ENCODE data around the gene ADARB1. TPM values are rescaled to one million over a fixed set of nuclear protein-coding genes. Genes with fewer than 3 reads are reported as not detected.

Gene ADARB1
- total RNA-seq, 2 donors from 2014 or later = 8.7 to 9.3 TPM

- Histone ChIP-seq H3K27ac (no peak overlapping the region), H3K36me3 (no peaks in the 10 kb centered on the region)
- peak; percentile 35 for DNase-seq
Observed at GRCh38 chr21:45262616-45263015, 188.2 kb downstream of the ADARB1 start.

GRCh38 chr21:45263534-45263933 is 189.2 kb downstream of the ADARB1 start:
- Histone ChIP-seq H3K27ac (no peak overlapping the region), H3K4me3 (no peak overlapping the region), H3K9me3 (no peaks in the 10 kb centered on the region), H3K27me3 (peaks cover 2% of the 10 kb centered on the region), H3K36me3 (no peaks in the 10 kb centered on the region), H3K4me1 (no peaks in the 10 kb centered on the region), H3K9ac (ENCODE audit: low read depth in 2 of 2, low read length in 2 of 2) (no peak overlapping the region)
- no peak for TF ChIP-seq CTCF (IDR thresholded peaks at IDR 0.05)
- DNase-seq = peak; percentile 12
- intact Hi-C loops (cut with DNase I) = no loop called here

More at GRCh38 chr21:45262616-45263015, 188.2 kb downstream of the ADARB1 start:
- no peak for TF ChIP-seq CTCF (IDR thresholded peaks at IDR 0.05)
- no peak overlapping the region for H3K4me3 ChIP-seq
- no peaks in the 10 kb centered on the region for H3K4me1 ChIP-seq
- H3K9ac ChIP-seq (ENCODE audit: low read depth in 2 of 2, low read length in 2 of 2) = peak overlapping the region in 1 of 2 donors; percentile 5
- H3K9me3 ChIP-seq = no peaks in the 10 kb centered on the region
- H3K27me3 ChIP-seq = peaks cover 7% of the 10 kb centered on the region
- intact Hi-C loops (cut with DNase I) = no loop called here

GRCh38 chr21:45264146-45264911 is 189.9 kb downstream of the ADARB1 start:
- no peaks in the 10 kb centered on the region for H3K36me3 ChIP-seq
- peak; percentile 9 for DNase-seq

GRCh38 chr21:45264912-45265515 is 190.6 kb downstream of the ADARB1 start:
- Histone ChIP-seq H3K4me1 (no peaks in the 10 kb centered on the region), H3K36me3 (peaks cover 4% of the 10 kb centered on the region), H3K27ac (no peak overlapping the region), H3K9me3 (no peaks in the 10 kb centered on the region), H3K27me3 (no peaks in the 10 kb centered on the region), H3K4me3 (no peak overlapping the region), H3K9ac (ENCODE audit: low read depth in 2 of 2, low read length in 2 of 2) (no peak overlapping the region)
- no peak for TF ChIP-seq CTCF (IDR thresholded peaks at IDR 0.05)
- intact Hi-C loops (cut with DNase I) = no loop called here
- peak; percentile 14 for DNase-seq

More at GRCh38 chr21:45264146-45264911, 189.9 kb downstream of the ADARB1 start:
- no peaks in the 10 kb centered on the region for H3K4me1 ChIP-seq
- no peak overlapping the region for H3K27ac ChIP-seq
- intact Hi-C loops (cut with DNase I) = no loop called here
- H3K27me3 ChIP-seq = no peaks in the 10 kb centered on the region
- H3K9ac ChIP-seq (ENCODE audit: low read depth in 2 of 2, low read length in 2 of 2) = no peak overlapping the region
- TF ChIP-seq CTCF (IDR thresholded peaks at IDR 0.05) = no peak
- H3K4me3 ChIP-seq = no peak overlapping the region
- no peaks in the 10 kb centered on the region for H3K9me3 ChIP-seq

GRCh38 chr21:45265721-45266517 is 191.5 kb downstream of the ADARB1 start:
- Histone ChIP-seq H3K27ac (no peak overlapping the region), H3K9ac (ENCODE audit: low read depth in 2 of 2, low read length in 2 of 2) (no peak overlapping the region), H3K4me3 (no peak overlapping the region), H3K4me1 (no peaks in the 10 kb centered on the region), H3K36me3 (peaks cover 12% of the 10 kb centered on the region), H3K27me3 (no peaks in the 10 kb centered on the region), H3K9me3 (no peaks in the 10 kb centered on the region)
- DNase-seq = peak; percentile 13
- no peak for TF ChIP-seq CTCF (IDR thresholded peaks at IDR 0.05)
- intact Hi-C loops (cut with DNase I) = no loop called here
